HG02938 (cell line): Measurements from ENCODE around the gene RWDD1.

Experiments
- ATAC-seq: cut with Tn5 transposase; IDR thresholded peaks from one replicate; pipeline ENCODE4 v1.9.1; 2021; ENCODE audit warnings: mild to moderate bottlenecking, moderate library complexity; ENCODE audit not compliant: unreplicated experiment

The RWDD1 gene

GRCh38 chr6:116570856-116571682 is at the start of gene RWDD1:
TSS of gene RWDD1 (plus strand) at chr6:116571504. CDS start at chr6:116571583, 79 bp downstream.
- peak; percentile 94 for ATAC-seq

GRCh38 chr6:116522896-116523295 is 48.4 kb upstream of the RWDD1 start:
- ATAC-seq: no peak

DNA sequence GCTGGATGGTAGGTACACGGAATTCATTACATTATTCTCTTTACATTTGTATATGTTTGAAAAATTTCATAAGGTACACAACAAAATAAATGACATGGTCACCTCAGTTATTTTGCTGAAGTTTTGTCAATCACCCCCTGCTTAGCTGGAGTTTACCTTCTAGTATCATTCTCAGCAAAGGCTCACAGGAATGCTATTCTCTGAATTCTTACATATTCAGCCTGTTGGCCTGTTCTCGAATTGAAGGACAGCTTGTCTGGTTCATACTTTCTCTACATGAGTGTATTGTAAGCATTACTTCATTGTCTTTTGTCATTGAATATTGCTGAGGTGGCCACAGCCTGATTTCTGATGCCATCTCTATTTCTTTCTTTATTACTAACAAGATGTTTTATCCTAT is 47.1 kb upstream of the RWDD1 start:
- no peak for ATAC-seq

GRCh38 chr6:116528133-116528532 is 43.2 kb upstream of the RWDD1 start:
- no peak for ATAC-seq

DNA sequence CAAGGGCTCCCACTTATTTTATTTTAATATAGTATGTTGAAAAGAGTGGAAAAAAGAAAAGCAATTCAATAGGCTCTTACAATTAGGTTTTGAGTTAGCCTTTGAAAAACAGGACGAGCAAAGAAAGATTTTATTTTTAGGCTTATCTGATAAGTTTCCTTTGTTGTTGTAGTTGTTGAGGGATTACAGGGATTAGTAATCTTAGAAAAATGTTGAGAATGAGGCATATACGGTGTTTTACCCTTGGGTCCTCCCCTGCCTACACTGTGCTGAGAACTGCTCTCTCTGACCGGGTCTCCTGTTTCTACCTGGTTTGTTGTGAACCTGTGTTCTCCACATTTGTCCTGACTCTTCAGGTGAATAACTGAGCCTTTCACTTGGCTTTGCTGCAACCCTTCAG is 42.5 kb upstream of the RWDD1 start:
- no peak for ATAC-seq

DNA sequence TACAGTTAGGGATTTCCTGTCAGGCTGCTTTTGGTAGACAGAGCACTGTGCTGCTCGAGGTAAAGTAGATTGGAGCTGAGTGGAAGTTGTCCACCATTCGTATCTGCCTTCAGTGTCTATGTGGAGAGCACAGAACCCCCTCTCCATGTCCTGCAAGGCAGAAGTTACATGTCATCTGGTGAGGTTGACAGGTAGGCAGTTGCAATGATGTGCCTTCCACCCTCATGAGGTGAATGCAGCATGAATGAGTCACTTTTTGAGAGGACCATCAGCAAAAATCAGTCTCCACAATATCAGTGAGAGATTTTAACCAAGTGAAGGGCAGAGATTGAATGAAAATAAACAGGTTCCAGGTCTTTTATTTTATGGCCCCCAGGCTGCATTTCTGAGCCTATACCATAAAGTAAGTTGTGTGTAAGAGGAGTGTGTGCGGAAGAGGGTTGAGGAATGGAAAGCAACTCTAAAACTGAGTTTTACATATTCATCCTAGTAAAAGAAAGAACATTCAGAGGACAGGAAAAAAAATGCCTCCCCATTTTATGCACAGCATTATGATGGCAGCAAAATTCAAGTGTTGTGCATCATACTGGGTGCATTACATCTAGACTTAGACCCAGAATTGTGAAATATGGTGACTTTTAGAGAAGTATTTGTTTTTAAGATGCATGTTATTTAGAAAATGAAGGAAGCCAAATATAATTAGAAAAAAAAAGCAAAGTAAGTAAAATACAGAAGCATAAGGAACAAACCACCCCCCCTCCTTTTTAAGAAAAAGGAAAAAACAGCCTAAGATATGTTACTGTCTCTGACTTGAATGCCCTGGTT is 41.6 kb upstream of the RWDD1 start:
- no peak for ATAC-seq

GRCh38 chr6:116530436-116530835 is 40.9 kb upstream of the RWDD1 start:
- no peak for ATAC-seq

- ATAC-seq: peak; percentile 85
Measured at GRCh38 chr6:116531675-116532570, 39.4 kb upstream of the RWDD1 start.

DNA sequence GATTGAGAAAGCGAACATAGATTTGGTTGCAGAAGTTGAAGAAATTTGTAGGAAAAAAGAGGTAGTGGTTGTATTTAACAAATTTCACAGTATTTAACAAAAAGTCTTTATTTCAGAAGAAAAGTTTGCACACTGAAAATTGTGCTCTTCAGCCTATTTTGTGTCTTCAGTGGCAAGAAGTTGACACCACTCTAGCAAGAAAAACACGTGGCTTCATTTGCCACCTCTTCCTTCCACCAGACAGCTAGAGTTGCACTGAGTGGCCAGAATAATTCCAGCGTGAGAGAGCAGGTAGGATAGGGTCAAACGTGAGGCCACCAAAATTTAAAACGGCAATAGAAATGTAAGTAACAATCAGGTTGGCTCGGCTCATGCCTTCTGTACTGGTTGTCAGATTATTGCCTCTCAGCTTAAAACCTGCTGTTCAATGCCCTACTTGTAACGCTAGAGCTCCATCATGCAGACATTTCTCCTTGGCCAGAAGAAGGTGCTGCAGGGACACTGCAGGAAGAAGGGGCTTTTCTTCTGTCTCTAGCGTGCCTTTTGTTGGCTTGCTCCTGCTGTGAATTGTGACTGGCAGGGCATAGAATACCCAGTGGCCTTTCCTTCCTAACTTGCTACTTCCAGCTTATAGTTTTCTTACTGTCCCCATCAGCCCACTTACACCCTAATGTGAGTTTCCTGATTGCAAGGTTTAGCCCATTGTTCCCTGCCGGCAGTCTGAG is 37.9 kb upstream of the RWDD1 start:
- no peak for ATAC-seq

- ATAC-seq: no peak
Measured at GRCh38 chr6:116535109-116535508, 36.2 kb upstream of the RWDD1 start.

DNA sequence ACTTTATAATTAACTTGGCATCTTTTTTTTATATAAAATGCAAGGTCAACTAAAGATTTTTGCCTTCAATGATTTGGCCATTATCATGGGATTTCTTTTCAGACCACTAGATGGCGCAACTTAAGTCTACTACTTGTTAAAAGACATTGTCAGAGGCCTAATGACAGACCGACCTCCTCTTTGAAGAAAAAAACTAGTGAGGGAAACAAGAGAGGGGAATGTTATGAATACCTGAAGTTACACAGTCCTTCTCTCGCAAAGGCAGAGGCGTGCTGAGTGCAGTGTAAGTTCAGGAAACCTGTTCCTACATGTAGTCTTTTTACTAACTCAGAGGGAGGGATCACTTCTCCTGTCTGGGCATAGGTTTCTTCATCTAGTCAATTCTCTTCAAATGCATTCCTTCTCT is 35.1 kb upstream of the RWDD1 start:
- peak; percentile 55 for ATAC-seq

DNA sequence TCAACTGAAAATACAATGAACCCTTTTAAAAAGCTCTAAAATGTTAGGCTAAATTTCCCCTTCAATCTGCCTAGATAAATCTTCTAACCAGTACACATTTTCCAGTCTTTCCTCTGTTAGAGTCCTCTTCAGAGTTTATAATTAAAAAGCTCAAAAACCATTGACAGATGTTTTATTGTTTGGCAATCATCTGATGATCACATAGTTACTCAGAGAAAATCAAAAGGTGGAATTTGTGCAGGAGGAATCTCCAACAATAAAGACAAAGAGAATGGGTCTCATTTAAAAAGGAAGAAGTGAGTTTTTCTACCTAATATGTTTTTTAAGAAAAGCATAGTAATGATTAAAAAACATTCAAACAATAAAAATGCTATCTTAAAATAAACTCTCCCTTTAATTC is 28.9 kb upstream of the RWDD1 start:
- no peak for ATAC-seq

DNA sequence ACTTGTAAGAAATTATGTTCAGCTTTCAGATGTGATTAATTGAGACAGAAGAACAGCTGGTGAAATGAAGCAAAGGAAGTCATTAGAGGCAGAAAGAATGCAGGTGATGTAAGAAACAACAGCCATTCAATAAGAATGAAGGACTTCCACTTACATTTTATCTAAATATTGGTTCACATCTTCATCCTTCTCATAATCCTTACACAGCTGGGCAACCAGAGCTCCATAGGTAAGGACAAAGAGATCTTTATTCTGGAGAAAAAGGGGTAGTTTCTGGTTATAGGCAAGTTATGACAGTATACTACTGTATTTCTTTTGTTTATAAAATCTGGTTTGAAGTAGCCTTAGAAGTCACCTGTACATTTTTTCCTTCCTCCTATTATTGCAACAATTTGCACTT is 28.2 kb upstream of the RWDD1 start:
- no peak for ATAC-seq

GRCh38 chr6:116545651-116546050 is 25.7 kb upstream of the RWDD1 start, which contains the start of gene TRAPPC3L:
TSS of gene TRAPPC3L (minus strand) at chr6:116545684. CDS start at chr6:116545514, 170 bp downstream.
- ATAC-seq: no peak

GRCh38 chr6:116547358-116547757 is 23.9 kb upstream of the RWDD1 start:
- no peak for ATAC-seq

DNA sequence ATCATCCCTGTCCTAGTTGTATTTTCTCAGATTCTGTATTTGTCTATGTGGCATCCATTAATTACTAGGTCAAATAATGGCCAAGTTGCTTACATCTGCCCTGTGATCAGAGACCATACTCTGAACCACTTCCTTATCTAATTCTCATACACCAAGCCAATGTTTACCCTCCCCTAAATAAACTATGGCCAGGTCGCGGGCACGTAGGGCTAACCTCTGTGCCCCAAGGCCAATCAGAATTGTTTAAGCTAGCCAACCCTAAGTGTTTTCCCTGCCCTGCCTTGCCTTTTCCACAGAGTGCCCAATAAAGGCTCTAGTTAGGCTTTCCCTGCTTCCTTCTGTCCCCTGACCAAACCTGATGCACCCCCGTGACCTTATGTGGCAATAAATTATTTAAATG is 20.5 kb upstream of the RWDD1 start:
- ATAC-seq: no peak

- ATAC-seq: no peak
Measured at GRCh38 chr6:116553451-116553850, 17.9 kb upstream of the RWDD1 start, which contains the start of gene CALHM4. TSS of gene CALHM4 (plus strand) at chr6:116553751. CDS start at chr6:116553794, 43 bp downstream.

DNA sequence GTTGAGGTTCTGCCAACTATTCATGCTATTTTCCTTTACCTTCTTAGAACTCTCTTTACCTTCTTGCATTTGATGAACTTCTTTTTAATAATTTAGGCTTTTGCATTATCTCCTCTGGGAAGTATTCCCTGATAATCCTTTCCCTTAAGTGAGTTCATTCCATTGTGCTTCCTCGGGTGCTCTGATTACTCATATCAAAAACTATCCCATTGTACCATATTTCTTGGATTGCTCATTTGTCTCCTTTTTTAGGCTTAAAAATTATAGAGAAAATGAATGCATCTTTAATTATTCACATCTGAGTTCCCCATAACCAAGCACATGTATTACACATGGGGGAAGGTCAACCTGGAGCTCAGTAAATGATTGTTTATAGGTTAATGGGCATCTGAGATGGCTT is 15.2 kb upstream of the RWDD1 start:
- no peak for ATAC-seq

GRCh38 chr6:116556814-116557415 is 14.4 kb upstream of the RWDD1 start:
- no peak for ATAC-seq

DNA sequence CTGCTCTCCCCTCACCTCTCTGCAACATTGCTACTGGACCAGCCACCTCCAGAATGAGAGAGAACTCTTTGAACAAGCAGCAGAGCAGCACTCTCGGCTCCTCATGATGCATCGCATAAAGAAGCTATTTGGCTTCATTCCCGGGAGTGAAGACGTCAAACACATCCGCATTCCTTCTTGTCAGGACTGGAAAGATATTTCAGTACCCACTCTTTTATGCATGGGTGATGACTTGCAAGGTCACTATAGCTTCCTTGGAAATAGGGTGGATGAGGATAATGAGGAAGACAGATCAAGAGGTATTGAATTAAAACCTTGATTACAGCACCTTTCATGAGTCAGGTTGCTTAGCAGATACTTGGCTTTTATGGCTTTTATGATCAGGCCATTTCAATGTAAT is 13.4 kb upstream of the RWDD1 start:
- ATAC-seq: no peak
